G401 (cell line): ENCODE results near the gene PTK6. TPM values are rescaled to one million over a fixed set of nuclear protein-coding genes. Genes with fewer than 3 reads are reported as not detected.

Experiments used
- DNase-seq: peaks from one replicate; pipeline ENCODE4 v3.0.0-alpha.2; 2015; ENCODE audit warnings: low spot score
- in situ Hi-C: cut with HindIII; loops from 2 replicates; pipeline ENCODE4 v1.10.0; 2016; ENCODE audit warnings: low sequenced_read_pairs, mixed read lengths
- total RNA-seq: library from RNA; depleted of rRNA; stranded (reverse); fragments of >200 nt; shearing (Covaris generic); gene quantifications from 2 replicates; pipeline ENCODE4 v1.2.3, GENCODE V29; 2014

Gene PTK6
- total RNA-seq, 1 experiment from 2014 or later = 0.10 TPM

GRCh38 chr20:63546956-63547724, 10.0 kb upstream of the PTK6 start:
- DNase-seq = no peak
- in situ Hi-C loops = no loop called here

DNA sequence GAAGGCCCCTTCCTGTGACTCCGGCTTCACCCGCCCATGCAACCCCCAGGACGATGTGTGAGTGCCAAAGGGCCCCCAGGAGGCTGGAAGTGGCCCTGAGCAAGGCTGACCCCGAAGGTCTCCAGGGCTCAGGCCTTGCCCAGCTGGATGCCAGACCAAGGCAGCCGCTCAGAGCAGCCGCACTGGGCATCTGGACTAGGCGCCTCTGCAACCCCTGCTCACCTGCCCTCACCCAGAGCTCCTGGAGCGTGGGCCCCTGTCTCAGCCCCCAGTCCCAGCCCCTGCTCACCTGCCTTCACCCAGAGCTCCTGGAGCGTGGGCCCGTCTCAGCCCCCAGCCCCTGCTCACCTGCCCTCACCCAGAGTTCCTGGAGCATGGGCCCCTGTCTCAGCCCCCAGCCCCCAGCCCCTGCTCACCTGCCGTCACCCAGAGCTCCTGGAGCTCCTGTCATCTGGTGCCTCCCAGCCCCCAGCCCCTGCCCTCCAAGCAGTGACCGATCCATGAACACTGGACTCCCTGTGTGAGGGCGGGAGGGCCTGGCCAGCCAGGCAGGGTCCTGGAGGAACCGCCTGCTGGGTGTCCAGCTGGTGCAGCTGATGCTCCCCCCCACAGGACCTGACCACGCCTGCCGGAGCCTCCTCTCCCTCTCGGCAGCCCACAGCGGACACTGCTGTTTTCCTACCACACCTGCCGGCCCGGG, 9.2 kb upstream of the PTK6 start:
- DNase-seq = no peak
- in situ Hi-C loops = no loop called here

DNA sequence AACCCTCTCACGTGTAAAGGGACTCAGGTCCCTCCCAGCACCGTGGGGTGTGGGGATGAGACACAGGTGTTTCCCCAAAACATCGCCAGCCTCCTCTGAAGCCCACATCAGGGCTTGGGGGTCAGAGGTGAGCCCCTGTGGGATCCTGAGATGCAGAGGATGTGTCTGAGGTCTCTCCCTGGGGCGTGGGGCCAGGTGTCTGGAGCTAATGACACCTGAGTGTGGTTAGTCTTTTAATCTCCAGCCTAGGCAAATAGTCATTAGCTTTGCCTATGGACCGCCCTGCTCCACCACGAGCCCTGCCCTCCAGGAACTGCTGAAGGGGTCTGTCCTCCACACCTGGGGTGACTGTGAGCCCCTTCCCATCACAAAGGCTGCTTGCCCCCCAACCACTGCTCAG, 8.6 kb upstream of the PTK6 start:
- in situ Hi-C loops = no loop called here

DNA sequence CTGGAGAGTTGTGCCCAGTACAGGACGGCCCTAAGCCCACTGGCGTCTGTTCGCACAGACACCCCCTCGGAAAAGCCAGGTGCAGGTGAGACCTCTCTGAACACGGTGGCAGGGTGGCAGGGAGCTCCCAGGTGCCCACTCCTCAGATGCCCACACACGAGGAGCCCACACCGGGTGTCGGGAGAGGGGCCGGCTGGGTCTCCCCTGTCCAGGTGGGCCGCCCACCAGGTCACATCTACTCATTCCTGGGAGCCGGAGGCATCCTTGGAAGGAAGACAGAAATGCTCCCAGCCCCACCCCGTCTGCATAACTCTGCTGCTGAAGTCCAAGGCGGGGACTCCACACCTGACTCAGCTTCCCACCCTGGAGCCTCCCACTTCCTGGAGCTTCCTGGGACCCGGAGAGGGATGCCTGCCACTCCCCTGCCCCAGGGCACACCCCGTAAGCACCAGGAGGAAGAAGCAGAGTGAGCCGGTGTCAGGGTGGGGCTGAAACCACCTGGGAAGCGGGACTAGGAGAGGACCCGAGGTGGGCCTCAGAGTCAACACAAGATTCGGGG, 7.9 kb upstream of the PTK6 start:
- in situ Hi-C loops = no loop called here
- no peak for DNase-seq

More for the DNA sequence above, 8.6 kb upstream of the PTK6 start:
- no peak for DNase-seq

GRCh38 chr20:63544241-63544957, 7.2 kb upstream of the PTK6 start:
- in situ Hi-C loops = no loop called here
- no peak for DNase-seq

- no peak for DNase-seq
- in situ Hi-C loops = no loop called here
These were observed 6.6 kb upstream of the PTK6 start for GRCh38 chr20:63543733-63544132.

GRCh38 chr20:63543131-63543530, 6.0 kb upstream of the PTK6 start:
- in situ Hi-C loops = no loop called here
- no peak for DNase-seq

DNA sequence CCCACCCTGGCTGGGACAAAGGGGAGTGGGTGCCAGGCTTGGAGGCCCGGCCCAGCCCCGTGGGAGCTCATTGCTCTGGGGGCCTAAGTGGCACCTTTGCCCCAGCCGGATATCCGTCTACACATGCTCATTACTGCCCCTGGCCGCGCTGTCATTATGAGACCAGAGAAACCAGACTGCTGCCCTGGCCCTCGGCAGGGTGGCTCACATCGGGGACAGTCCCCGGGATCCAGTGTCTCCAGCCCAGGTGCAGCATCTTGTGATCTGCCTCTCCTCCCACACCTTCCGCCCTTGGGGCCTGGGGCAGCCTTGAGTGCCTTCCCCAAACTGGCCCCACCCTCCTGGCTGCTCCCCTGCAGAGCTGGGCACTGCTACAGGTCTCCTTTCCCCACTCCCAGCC, 5.5 kb upstream of the PTK6 start:
- no peak for DNase-seq
- in situ Hi-C loops = no loop called here

- in situ Hi-C loops = no loop called here
- no peak for DNase-seq
These were observed 4.9 kb upstream of the PTK6 start for GRCh38 chr20:63542031-63542559.

GRCh38 chr20:63541371-63541770, 4.2 kb upstream of the PTK6 start:
- DNase-seq = no peak
- in situ Hi-C loops = no loop called here

DNA sequence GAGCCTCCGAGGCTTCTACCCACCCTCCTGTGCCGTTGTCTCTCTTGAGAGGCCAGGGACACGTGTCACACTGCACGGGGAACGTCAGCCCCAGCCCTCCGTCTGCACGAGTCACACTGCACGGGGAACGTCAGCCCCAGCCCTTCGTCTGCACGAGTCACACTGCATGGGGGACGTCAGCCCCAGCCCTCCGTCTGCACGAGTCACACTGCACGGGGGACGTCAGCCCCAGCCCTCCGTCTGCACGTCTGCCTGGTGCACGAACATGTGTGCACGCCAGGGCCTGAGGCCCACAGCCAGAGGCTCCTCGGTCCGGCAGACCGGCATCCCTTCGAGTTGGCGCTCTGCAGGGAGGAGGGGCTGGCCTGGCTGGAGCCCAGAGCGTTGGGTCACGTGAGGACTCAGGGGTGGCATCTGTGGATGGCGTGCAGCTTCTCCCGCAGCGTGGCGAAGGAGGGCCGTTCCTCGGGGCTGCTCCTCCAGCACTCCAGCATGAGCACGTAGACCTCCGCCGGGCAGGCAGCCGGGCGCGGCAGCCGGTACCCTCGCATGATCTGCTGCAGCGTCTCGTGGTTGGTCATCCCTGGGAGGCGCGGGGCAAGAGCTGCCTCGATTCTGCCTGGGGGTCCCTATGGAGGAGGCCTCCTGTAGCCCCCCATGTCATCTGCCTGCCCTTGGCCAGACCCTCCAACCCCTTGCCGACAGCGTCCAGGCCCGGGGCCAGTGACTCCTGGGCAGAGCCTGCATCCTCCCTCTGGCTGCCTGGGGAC, 3.4 kb upstream of the PTK6 start:
- in situ Hi-C loops = no loop called here
- peak; percentile 50 for DNase-seq

DNA sequence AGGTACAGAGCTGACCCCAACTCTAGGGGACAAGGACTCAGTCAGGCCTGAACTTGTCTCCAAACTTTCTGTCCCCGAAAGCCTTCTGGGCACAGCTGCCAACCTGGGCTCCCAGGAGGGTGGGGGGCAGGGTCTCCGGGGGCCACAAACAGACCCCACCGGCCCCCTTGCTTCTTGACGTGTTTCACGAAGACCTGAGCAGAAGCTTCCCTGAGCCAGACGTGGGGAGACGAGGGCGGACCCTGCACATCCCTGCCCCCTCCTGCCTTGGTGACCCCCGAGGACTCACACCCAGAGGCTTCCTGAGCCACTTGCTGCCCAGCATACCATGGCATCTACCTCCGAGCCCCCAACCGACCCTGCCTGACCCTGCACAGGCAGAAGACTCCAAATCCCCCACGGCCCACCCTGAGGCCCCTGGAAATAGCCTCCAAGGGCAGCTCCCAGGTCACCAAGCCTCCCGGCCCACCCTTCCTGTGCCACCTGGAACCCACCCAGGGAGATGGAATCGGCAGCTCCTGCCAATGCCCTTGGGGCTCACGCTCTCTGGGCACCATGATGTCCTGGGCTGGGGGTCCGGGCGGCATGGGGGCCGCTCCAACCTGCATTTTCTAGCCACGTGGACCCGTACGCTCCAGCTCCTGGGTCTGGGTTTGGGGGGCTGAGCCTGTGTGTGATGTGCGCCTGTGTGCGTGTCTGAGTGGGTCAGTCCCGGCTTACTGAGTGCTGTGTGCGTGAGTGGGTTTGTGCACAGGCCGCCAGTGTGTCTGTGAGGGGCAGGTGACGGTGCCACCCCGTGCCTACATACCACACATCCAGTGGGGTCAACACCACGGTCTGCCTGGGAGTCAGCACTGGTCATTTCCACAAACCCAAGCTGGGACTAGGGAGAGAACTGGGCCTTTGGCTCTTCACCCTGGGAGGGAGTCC, 2.5 kb upstream of the PTK6 start:
- in situ Hi-C loops = no loop called here
- no peak for DNase-seq

DNA sequence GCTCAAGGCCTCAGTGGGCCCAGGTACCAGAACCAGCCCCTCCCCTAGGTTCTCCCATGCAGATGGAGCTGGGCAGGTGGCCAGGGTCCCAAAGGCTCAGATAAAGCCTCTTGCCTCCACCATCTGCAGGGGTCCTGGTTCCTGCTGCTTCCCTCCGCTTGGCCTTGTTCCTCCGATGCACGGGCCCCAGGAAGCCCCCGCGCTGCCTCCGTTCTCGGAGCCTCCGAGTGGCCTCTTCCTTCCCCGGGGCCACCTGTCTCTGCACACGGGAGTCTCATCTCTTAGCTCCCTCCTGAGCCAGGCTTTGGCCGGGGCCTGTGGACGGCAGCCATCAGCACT, 1.9 kb upstream of the PTK6 start:
- in situ Hi-C loops = no loop called here
- no peak for DNase-seq

GRCh38 chr20:63538204-63539091, 1.3 kb upstream of the PTK6 start:
- in situ Hi-C loops = no loop called here

GRCh38 chr20:63537525-63538203, 488 bp upstream of the PTK6 start:
- peak; percentile 80 for DNase-seq
- in situ Hi-C loops = no loop called here

More at GRCh38 chr20:63538204-63539091, 1.3 kb upstream of the PTK6 start:
- DNase-seq = no peak

DNA sequence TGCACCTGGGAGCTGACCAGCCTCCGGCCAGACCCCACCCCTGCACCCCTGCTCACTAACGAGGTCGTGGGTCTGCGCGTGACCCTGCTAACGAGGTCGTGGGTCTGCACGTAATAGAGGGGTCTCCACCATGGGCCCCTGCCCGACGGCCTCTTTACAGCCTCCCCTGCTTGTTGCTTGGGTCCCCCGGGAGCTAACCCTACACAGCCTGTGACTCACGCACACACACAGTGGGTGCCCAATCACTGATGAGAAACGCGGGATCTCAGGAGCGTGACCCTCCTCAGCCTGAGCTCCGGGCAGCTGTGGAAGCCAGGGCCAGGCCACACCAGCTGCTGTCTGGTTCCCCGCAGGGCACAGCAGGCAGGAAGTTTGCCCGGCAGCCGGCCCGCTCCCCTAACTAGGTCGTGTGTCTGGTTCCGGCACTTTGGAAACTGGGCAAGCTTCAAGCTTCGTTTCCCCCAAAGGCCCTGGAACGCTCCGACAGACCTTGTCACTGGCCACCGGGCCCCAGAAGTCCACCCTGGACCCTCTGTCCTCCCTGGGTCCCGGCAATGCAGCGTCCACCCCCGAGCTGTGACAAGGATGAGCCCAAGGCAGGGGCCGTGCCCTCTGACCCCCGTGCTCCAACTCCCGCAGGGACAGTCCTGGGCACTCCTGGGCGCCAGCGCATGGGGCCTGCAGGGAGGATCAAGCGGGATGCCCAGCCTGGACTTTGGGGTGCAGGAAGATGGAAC, 767 bp downstream of the PTK6 start:
- in situ Hi-C loops = no loop called here

More for the DNA sequence above, 767 bp downstream of the PTK6 start:
- no peak for DNase-seq
